ENCODE data around the gene P2RY6.
"Not testable (repeated sequence)": the region's sequence is repeated elsewhere in the genome, so short reads cannot be mapped to it uniquely, and the experiment has no call there.

Gene P2RY6

GRCh38 chr11:73270855-73271477 is 1.2 kb upstream of the P2RY6 start:
- no peak for DNase-seq (ENCODE audit: low spot score)
- no peak for TF ChIP-seq CTCF (IDR thresholded peaks at IDR 0.05; ENCODE audit: borderline replicate concordance, control extremely low read depth, extremely low read depth, insufficient read depth, missing control alignments)
- in situ Hi-C loops (cut with MboI; ENCODE audit: low sequenced_read_pairs, unreplicated experiment): no loop called here

GRCh38 chr11:73271478-73271865 is 666 bp upstream of the P2RY6 start:
- in situ Hi-C loops (cut with MboI; ENCODE audit: low sequenced_read_pairs, unreplicated experiment); DNase-seq (ENCODE audit: low spot score): not testable (repeated sequence)

GRCh38 chr11:73272680-73273038 is 521 bp downstream of the P2RY6 start:
- no peak for DNase-seq (ENCODE audit: low spot score)
- in situ Hi-C loops (cut with MboI; ENCODE audit: low sequenced_read_pairs, unreplicated experiment): no loop called here
- TF ChIP-seq CTCF (IDR thresholded peaks at IDR 0.05; ENCODE audit: borderline replicate concordance, control extremely low read depth, extremely low read depth, insufficient read depth, missing control alignments): no peak

DNA sequence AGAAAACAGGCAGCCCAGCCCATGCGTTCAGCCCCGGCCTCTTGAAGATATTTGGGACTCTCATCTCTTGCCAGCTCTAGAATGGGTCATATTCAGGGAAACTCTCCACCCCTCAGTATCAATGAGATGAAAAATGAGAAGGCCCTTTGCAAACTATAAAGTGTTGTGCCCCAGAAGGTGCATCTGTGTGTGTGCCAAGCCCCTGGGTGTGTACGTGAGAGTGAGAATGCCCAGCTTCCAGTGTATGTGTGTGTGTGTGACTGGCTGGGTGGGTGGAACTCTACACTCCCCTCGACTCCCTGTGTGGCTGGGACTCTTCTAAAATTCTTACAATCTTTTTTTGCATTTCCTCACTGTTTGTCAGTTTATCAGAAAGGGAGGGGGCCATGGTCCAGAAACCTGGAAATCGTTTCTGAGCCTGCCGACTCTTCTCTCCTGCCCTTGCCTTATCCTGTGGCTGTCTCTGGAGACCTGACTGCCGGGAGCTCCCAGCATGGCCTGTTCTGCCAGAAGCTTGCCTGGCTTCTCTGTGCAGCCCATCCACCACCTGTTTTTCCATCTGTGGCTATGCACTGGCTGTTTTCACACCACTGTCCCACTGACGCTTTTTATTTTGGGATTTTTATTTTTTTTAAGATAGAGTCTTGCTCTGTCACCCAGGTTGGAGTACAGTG is 1.2 kb downstream of the P2RY6 start:
- no peak for TF ChIP-seq CTCF (IDR thresholded peaks at IDR 0.05; ENCODE audit: borderline replicate concordance, control extremely low read depth, extremely low read depth, insufficient read depth, missing control alignments)
- DNase-seq (ENCODE audit: low spot score): no peak
- in situ Hi-C loops (cut with MboI; ENCODE audit: low sequenced_read_pairs, unreplicated experiment): no loop called here

GRCh38 chr11:73274191-73274590 is 2.1 kb downstream of the P2RY6 start:
- DNase-seq (ENCODE audit: low spot score); in situ Hi-C loops (cut with MboI; ENCODE audit: low sequenced_read_pairs, unreplicated experiment): not testable (repeated sequence)

DNA sequence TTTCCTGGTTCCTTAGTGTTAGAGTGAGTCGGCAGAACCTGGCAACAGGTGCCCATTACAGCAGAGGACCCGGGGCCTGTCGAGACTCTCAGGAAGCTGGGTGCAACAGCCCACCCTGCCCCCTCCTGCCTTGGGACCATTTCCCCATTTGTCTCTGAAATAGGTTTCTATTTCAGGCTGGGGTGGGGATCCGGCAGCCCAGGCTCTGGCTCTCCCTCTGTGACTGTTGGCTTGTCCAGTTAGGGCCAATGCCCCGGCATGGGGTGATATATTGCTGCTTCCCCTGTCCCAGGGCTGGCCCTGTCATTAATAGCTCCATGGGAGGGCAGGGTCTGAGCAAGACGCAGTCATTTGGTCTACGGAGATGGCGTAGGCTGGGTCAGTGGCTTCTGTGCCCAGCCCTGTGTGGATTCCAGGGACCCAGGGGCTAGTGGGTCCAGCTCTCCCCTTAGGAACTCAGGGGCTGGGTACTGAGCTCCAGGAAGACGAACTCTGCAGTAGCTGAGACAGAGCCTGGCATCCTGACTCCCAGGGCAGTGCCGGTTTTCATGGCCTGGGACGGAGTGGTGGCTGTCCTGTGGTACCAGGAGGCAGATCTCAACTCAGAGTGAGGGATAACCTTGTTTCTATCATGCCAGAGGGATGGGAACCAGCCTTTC is 2.7 kb downstream of the P2RY6 start:
- no peak for TF ChIP-seq CTCF (IDR thresholded peaks at IDR 0.05; ENCODE audit: borderline replicate concordance, control extremely low read depth, extremely low read depth, insufficient read depth, missing control alignments)
- in situ Hi-C loops (cut with MboI; ENCODE audit: low sequenced_read_pairs, unreplicated experiment): no loop called here

GRCh38 chr11:73275381-73275750 is 3.2 kb downstream of the P2RY6 start:
- TF ChIP-seq CTCF (IDR thresholded peaks at IDR 0.05; ENCODE audit: borderline replicate concordance, control extremely low read depth, extremely low read depth, insufficient read depth, missing control alignments): no peak
- in situ Hi-C loops (cut with MboI; ENCODE audit: low sequenced_read_pairs, unreplicated experiment): no loop called here
- no peak for DNase-seq (ENCODE audit: low spot score)

More for the DNA sequence above, 2.7 kb downstream of the P2RY6 start:
- no peak for DNase-seq (ENCODE audit: low spot score)
